ENCODE data around the gene RBMS3. TPM values are rescaled to one million over a fixed set of nuclear protein-coding genes. Genes with fewer than 3 reads are reported as not detected.

Gene RBMS3
- total RNA-seq, 4 donors from 2014 or later = 51.5 to 76.0 (median 66.6) TPM

DNA sequence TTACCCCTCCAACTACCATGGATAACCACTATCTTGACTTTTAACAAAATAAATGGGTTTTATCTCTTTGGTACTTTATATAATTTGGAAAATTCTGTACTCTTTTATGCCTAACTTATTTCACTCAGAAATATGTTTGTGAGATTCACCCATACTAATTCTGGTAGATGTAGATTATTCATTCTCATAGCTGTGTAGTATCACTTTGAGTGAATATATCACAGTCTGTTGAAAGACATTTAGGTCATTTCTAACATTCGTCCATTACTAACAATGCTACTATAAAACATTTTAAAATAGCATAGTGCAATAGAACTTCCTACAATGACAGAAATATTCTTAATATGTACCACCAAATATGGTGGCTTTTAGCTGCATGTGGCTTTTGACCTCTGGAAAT lies 542.4 kb downstream of the RBMS3 start:
- Histone ChIP-seq H3K4me3 (no peak overlapping the region), H3K4me1 (peaks cover 0 to 3% (median 0%) of the 10 kb centered on the region in 3 donors), H3K27me3 (no peaks in the 10 kb centered on the region), H3K27ac (no peak overlapping the region), H3K9me3 (no peaks in the 10 kb centered on the region), H3K36me3 (no peaks in the 10 kb centered on the region)
- ATAC-seq = no peak
- 82 to 83% methylated on average over 1 of the region's 1 CpG for WGBS, 2 donors (ENCODE audit: low coverage in 1 of 2)
- TF ChIP-seq, protein P1, sequence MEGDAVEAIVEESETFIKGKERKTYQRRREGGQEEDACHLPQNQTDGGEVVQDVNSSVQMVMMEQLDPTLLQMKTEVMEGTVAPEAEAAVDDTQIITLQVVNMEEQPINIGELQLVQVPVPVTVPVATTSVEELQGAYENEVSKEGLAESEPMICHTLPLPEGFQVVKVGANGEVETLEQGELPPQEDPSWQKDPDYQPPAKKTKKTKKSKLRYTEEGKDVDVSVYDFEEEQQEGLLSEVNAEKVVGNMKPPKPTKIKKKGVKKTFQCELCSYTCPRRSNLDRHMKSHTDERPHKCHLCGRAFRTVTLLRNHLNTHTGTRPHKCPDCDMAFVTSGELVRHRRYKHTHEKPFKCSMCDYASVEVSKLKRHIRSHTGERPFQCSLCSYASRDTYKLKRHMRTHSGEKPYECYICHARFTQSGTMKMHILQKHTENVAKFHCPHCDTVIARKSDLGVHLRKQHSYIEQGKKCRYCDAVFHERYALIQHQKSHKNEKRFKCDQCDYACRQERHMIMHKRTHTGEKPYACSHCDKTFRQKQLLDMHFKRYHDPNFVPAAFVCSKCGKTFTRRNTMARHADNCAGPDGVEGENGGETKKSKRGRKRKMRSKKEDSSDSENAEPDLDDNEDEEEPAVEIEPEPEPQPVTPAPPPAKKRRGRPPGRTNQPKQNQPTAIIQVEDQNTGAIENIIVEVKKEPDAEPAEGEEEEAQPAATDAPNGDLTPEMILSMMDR (IDR thresholded peaks at IDR 0.05) = no peak
- TF ChIP-seq POLR2A (IDR thresholded peaks at IDR 0.05) = no peak
- TF ChIP-seq EP300 (IDR thresholded peaks at IDR 0.05) = no peak
- no peak for TF ChIP-seq POLR2AphosphoS5 (IDR thresholded peaks at IDR 0.05)

DNA sequence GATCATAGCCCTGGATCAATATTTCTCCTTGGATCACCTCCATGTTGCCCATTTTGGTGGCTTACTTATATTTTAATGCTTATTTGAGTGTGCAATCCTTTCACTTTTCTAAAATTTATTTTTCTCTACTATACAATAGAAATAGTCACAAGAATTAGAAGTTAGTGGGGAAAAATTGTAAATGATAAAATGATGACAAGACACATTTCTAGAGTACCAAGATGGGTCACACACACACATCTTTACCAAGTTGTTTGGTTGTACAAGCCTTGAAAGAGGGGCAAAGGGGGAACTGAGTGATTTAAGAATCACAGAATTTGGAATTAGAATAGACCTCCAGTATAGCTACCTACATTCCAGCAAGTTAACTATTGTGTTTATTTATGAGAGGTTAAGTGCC lies 545.8 kb downstream of the RBMS3 start:
- Histone ChIP-seq H3K36me3 (no peaks in the 10 kb centered on the region), H3K27ac (no peak overlapping the region), H3K4me3 (no peak overlapping the region), H3K9me3 (no peaks in the 10 kb centered on the region), H3K27me3 (no peaks in the 10 kb centered on the region), H3K4me1 (peaks cover 0 to 10% (median 0%) of the 10 kb centered on the region in 3 donors)
- TF ChIP-seq EP300 (IDR thresholded peaks at IDR 0.05) (no peak), POLR2AphosphoS5 (IDR thresholded peaks at IDR 0.05) (no peak), POLR2A (IDR thresholded peaks at IDR 0.05) (no peak)
- TF ChIP-seq, protein P1 (IDR thresholded peaks at IDR 0.05) = no peak
- no peak for ATAC-seq

DNA sequence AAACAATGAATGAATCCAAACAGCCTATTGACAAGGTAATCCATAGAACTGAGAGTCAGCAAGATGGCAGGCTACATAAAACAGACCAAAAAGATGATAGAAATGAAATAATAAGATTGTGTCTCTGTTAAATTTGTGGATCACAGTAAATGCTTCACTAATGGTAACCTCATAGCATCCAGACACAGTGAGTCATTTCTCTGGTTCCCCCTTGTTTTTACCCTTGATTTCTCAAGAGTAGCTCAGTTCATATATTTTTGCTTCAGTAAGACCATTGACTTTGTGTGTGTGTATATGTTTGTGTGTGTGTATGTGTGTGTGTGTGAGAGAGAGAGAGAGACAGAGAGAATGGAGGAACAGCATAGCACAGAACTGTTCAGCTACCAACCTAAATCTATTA lies 546.9 kb downstream of the RBMS3 start:
- no peak overlapping the region for H3K27ac ChIP-seq
- no peaks in the 10 kb centered on the region for H3K9me3 ChIP-seq
- no peak for TF ChIP-seq POLR2A (IDR thresholded peaks at IDR 0.05)
- TF ChIP-seq EP300 (IDR thresholded peaks at IDR 0.05) = no peak
- TF ChIP-seq, protein P1 (IDR thresholded peaks at IDR 0.05) = no peak
- no peak for TF ChIP-seq POLR2AphosphoS5 (IDR thresholded peaks at IDR 0.05)
- peaks cover 0 to 10% (median 0%) of the 10 kb centered on the region in 3 donors for H3K4me1 ChIP-seq
- no peak for ATAC-seq
- H3K36me3 ChIP-seq = no peaks in the 10 kb centered on the region
- no peak overlapping the region for H3K4me3 ChIP-seq
- H3K27me3 ChIP-seq = no peaks in the 10 kb centered on the region

DNA sequence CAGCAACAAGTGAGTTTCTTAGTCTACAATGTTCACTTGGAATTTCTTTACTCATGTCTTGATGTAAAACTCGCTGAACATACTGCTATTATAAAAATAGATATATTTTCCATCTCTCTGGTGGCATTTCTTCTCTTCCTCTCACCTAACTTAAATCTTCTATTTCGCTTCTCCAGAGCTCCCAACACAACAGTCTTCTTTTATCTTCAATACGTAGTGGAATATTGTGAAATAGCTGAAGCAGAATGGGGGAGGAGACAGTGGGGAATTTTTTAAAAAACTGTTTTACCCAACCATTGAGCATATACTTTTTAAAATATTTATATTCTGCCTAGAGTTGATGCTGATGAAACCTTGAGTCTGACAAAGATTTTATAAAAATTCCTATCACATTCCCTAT lies 548.5 kb downstream of the RBMS3 start:
- Histone ChIP-seq H3K9me3 (no peaks in the 10 kb centered on the region), H3K4me1 (peaks cover 0 to 10% (median 0%) of the 10 kb centered on the region in 3 donors), H3K27ac (no peak overlapping the region), H3K4me3 (no peak overlapping the region), H3K27me3 (no peaks in the 10 kb centered on the region), H3K36me3 (no peaks in the 10 kb centered on the region)
- TF ChIP-seq EP300 (IDR thresholded peaks at IDR 0.05) = no peak
- TF ChIP-seq, protein P1 (IDR thresholded peaks at IDR 0.05) = no peak
- no peak for TF ChIP-seq POLR2A (IDR thresholded peaks at IDR 0.05)
- no peak for TF ChIP-seq POLR2AphosphoS5 (IDR thresholded peaks at IDR 0.05)
- WGBS, 2 donors (ENCODE audit: low coverage in 1 of 2) = 93 to 100% methylated on average over 1 to 3 of the region's 3 CpGs
- no peak for ATAC-seq

DNA sequence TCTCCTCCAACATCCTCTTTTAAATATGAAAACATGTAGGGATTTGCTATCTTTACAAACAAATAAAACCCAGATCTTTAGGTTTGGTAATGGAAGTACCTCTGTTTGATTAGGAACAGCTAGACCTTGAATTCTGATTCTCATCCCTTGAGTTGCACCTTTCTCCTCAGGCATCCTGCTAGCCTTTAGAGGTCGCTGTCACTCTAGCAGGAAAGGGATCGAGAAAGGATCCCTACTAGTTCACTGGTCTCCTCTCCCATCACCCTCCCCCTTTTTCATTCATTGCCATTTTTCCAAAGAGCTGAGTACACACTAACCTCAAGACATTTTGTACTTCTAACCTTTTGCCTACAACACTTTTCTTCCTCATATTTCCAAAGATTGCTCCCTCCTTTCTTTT lies 569.8 kb downstream of the RBMS3 start:
- WGBS, 2 donors (ENCODE audit: low coverage in 1 of 2) = 51 to 66% methylated on average over 2 of the region's 2 CpGs
- no peak overlapping the region for H3K27ac ChIP-seq
- no peaks in the 10 kb centered on the region for H3K4me1 ChIP-seq

More for the DNA sequence above, 569.8 kb downstream of the RBMS3 start:
- no peak overlapping the region for H3K4me3 ChIP-seq
- no peak for ATAC-seq
- no peaks in the 10 kb centered on the region for H3K27me3 ChIP-seq
- no peaks in the 10 kb centered on the region for H3K36me3 ChIP-seq
- TF ChIP-seq POLR2A (IDR thresholded peaks at IDR 0.05) = no peak
- TF ChIP-seq EP300 (IDR thresholded peaks at IDR 0.05) = no peak
- H3K9me3 ChIP-seq = no peaks in the 10 kb centered on the region
